T-helper 1 cell treated with Interleukin-12 subunit alpha and Interleukin-12 subunit beta and Interleukin-4 antibody, amounts not matched to agents 30 ng/mL and 1 ng/mL, for 36 hours (primary cell): Measurements from ENCODE around the gene METTL15. TPM values are rescaled to one million over a fixed set of nuclear protein-coding genes. Genes with fewer than 3 reads are reported as not detected.
"Not testable (repeated sequence)": the region's sequence is repeated elsewhere in the genome, so short reads cannot be mapped to it uniquely, and the experiment has no call there.

Experiments
- intact Hi-C: fragments of 100-400 bp; cut with micrococcal nuclease; formaldehyde crosslinking; loops from one replicate; pipeline ENCODE4 v1.15.1; 2024
- total RNA-seq: library from RNA; stranded (reverse); gene quantifications from 2 replicates; pipeline ENCODE4 v1.2.3, GENCODE V29; 2022

Gene METTL15
- total RNA-seq, 1 donor from 2014 or later: 16.0 TPM

GRCh38 chr11:28110108-28110820 lies 2.1 kb downstream of the METTL15 start:
- intact Hi-C loops: no loop called here

- intact Hi-C loops: no loop called here
These were observed 2.6 kb downstream of the METTL15 start for GRCh38 chr11:28110821-28111200.

- intact Hi-C loops: no loop called here
These were observed 5.9 kb downstream of the METTL15 start for GRCh38 chr11:28114116-28114515.

GRCh38 chr11:28114731-28115130 lies 6.5 kb downstream of the METTL15 start:
- intact Hi-C loops: no loop called here

- intact Hi-C loops: no loop called here
These were observed 9.5 kb downstream of the METTL15 start for GRCh38 chr11:28117712-28118111.

- intact Hi-C loops: no loop called here
These were observed 15.0 kb downstream of the METTL15 start for GRCh38 chr11:28123151-28123581.

- intact Hi-C loops: no loop called here
These were observed 24.4 kb downstream of the METTL15 start for GRCh38 chr11:28132548-28132947.

GRCh38 chr11:28133146-28133545 lies 25.0 kb downstream of the METTL15 start:
- intact Hi-C loops: no loop called here

GRCh38 chr11:28136157-28136556 lies 28.0 kb downstream of the METTL15 start:
- intact Hi-C loops: not testable (repeated sequence)

- intact Hi-C loops: no loop called here
These were observed 29.2 kb downstream of the METTL15 start for GRCh38 chr11:28137366-28137765.

GRCh38 chr11:28137832-28138231 lies 29.6 kb downstream of the METTL15 start:
- intact Hi-C loops: no loop called here

- intact Hi-C loops: no loop called here
These were observed 31.7 kb downstream of the METTL15 start for GRCh38 chr11:28139841-28140415.

- intact Hi-C loops: no loop called here
These were observed 32.7 kb downstream of the METTL15 start for GRCh38 chr11:28140689-28141455.

GRCh38 chr11:28142724-28143123 lies 34.5 kb downstream of the METTL15 start:
- intact Hi-C loops: no loop called here

- intact Hi-C loops: no loop called here
These were observed 36.6 kb downstream of the METTL15 start for GRCh38 chr11:28144808-28145207.

- intact Hi-C loops: no loop called here
These were observed 38.0 kb downstream of the METTL15 start for GRCh38 chr11:28146123-28146751.

- intact Hi-C loops: no loop called here
These were observed 44.6 kb downstream of the METTL15 start for GRCh38 chr11:28152743-28153142.

- intact Hi-C loops: no loop called here
These were observed 45.4 kb downstream of the METTL15 start for GRCh38 chr11:28153586-28153985.

GRCh38 chr11:28168718-28169117 lies 60.5 kb downstream of the METTL15 start:
- intact Hi-C loops: no loop called here

GRCh38 chr11:28169816-28170215 lies 61.6 kb downstream of the METTL15 start:
- intact Hi-C loops: no loop called here

GRCh38 chr11:28170759-28171158 lies 62.6 kb downstream of the METTL15 start:
- intact Hi-C loops: no loop called here

- intact Hi-C loops: no loop called here
These were observed 68.2 kb downstream of the METTL15 start for GRCh38 chr11:28176351-28176750.
